CD4-positive, alpha-beta memory T cell (primary cell): ENCODE measurements around the gene SNX13. TPM values are rescaled to one million over a fixed set of nuclear protein-coding genes. Genes with fewer than 3 reads are reported as not detected.

Source experiments
- CTCF ChIA-PET: fragments of 350-600 bp; sonication (Branson Sonifier 250); formaldehyde crosslinking; loops from one replicate; lab custom pipeline; 2021; ENCODE audit warnings: inconsistent platforms; ENCODE audit not compliant: partially characterized antibody; lab: Charles Lee
- POLR2A ChIA-PET: fragments of 350-600 bp; sonication (Branson Sonifier 250); formaldehyde crosslinking; loops from one replicate; lab custom pipeline; 2021; ENCODE audit not compliant: partially characterized antibody; lab: Charles Lee
- DNase-seq, 5 donors: peaks; one replicate each; pipeline versions ENCODE4 v3.0.0 to v3.0.0-alpha.2; 2020 to 2022; ENCODE audit warnings: mixed read lengths in 1 of 5
- H3K27ac ChIP-seq: one replicate; pipeline ENCODE4 v1.7.0; 2013; ENCODE audit warnings: low read depth, low read length
- H3K27me3 ChIP-seq: 2 replicates; pipeline ENCODE4 v1.7.0; 2013; ENCODE audit warnings: mild to moderate bottlenecking, low read length, moderate library complexity; ENCODE audit not compliant: insufficient read depth
- H3K36me3 ChIP-seq: 2 replicates; pipeline ENCODE4 v1.7.0; 2013; ENCODE audit warnings: mild to moderate bottlenecking, low read length, moderate library complexity; ENCODE audit not compliant: insufficient read depth
- H3K4me1 ChIP-seq: 2 replicates; pipeline ENCODE4 v1.7.0; 2013; ENCODE audit warnings: mild to moderate bottlenecking, low read length, moderate library complexity; ENCODE audit not compliant: insufficient read depth
- H3K4me3 ChIP-seq, 2 donors: one replicate each; pipeline ENCODE4 v1.7.0; 2013; ENCODE audit warnings: low read length in 2 of 2, mild to moderate bottlenecking in 1 of 2
- H3K9me3 ChIP-seq, 2 donors: one replicate each; pipeline ENCODE4 v1.7.0; 2013; ENCODE audit warnings: low read length in 2 of 2, control low read depth in 1 of 2; ENCODE audit not compliant: control insufficient read depth in 1 of 2
- H3K27ac Mint-ChIP-seq, 7 donors: one replicate each; pipeline ENCODE4 v1.8.0; 2020 to 2021; ENCODE audit warnings: mixed read lengths in 7 of 7, mild to moderate bottlenecking in 6 of 7, inconsistent platforms in 3 of 7, moderate library complexity in 3 of 7
- H3K27me3 Mint-ChIP-seq, 2 donors: one replicate each; pipeline ENCODE4 v1.8.0; 2020 to 2021; ENCODE audit warnings: mixed read lengths in 2 of 2
- H3K36me3 Mint-ChIP-seq, 2 donors: one replicate each; pipeline ENCODE4 v1.8.0; 2020 to 2021; ENCODE audit warnings: mixed read lengths in 2 of 2, inconsistent platforms in 1 of 2, mild to moderate bottlenecking in 1 of 2
- H3K4me1 Mint-ChIP-seq, 4 donors: one replicate each; pipeline ENCODE4 v1.8.0; 2020 to 2021; ENCODE audit warnings: mixed read lengths in 4 of 4, mild to moderate bottlenecking in 1 of 4
- H3K4me3 Mint-ChIP-seq, 8 donors: one replicate each; pipeline ENCODE4 v1.8.0; 2020 to 2021; ENCODE audit warnings: mixed read lengths in 8 of 8, mild to moderate bottlenecking in 7 of 8, moderate library complexity in 6 of 8, inconsistent platforms in 3 of 8
- H3K9me3 Mint-ChIP-seq, 8 donors: one replicate each; pipeline ENCODE4 v1.8.0; 2020 to 2021; ENCODE audit warnings: mixed read lengths in 8 of 8, mild to moderate bottlenecking in 5 of 8, inconsistent platforms in 3 of 8, moderate library complexity in 1 of 8
- intact Hi-C: fragments of 100-400 bp; cut with micrococcal nuclease; formaldehyde crosslinking; loops from one replicate; pipeline ENCODE4 v1.15.1; 2023
- polyA plus RNA-seq, 2 donors: library from polyadenylated mRNA; unstranded; fragments of 300-500 nt; fragmentation: Illumina TruSeq; gene quantifications; one replicate each; pipeline ENCODE4 v1.2.3, GENCODE V29; 2021
- total RNA-seq, 2 experiments: library from RNA; stranded (reverse); gene quantifications; one replicate each; pipeline ENCODE4 v1.2.3, GENCODE V29; 2021

SNX13 gene
- total and polyA plus RNA-seq, 4 experiments from 2014 or later, result 10.1 to 36.0 (median 24.2) TPM

DNA sequence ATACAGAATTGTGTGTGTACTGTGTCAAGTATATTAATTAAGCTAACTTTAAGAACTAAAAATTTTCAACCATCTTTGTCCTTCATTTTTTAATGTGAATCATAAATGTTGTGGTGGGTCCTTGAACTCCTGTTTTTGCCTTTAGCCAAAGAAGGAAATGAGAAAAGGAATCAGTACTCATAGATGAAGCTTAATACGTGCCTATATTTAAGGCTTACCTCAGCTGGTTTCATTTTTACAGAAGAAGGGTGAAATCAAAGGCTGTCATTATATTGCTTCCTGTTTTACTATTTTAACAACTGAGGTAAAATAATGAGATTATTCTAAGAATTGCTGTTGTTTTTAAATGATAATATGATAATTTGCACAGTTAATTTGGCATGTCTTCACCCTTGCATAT, 6.3 kb upstream of the SNX13 start:
- H3K27me3 Mint-ChIP-seq, result no peaks in the 10 kb centered on the region
- intact Hi-C loops, result loop anchor here (10.0 kb wide), 1 partner anchor 712 kb away; no protein-coding TSS in a partner anchor
- no peaks in the 10 kb centered on the region for H3K9me3 Mint-ChIP-seq
- Histone ChIP-seq H3K9me3 (no peaks in the 10 kb centered on the region), H3K4me3 (no peak overlapping the region), H3K36me3 (no peaks in the 10 kb centered on the region), H3K4me1 (peaks cover 15% of the 10 kb centered on the region), H3K27me3 (no peaks in the 10 kb centered on the region), H3K27ac (no peak overlapping the region)
- H3K4me1 Mint-ChIP-seq, result peaks cover 8 to 25% (median 17%) of the 10 kb centered on the region in 4 donors
- peak overlapping the region in 5 of 7 donors; percentile 9 to 75 (median 42) for H3K27ac Mint-ChIP-seq
- ChIA-PET CTCF (no interaction called here), POLR2A (interaction anchor here (1.0 kb wide), 1 partner anchor 9 kb away, joined by 3 read pairs; no protein-coding TSS in a partner anchor)
- peak overlapping the region; percentile 46 to 82 (median 74) for H3K4me3 Mint-ChIP-seq
- peak in 2 of 5 donors; percentile 16 to 22 for DNase-seq
- no peaks in the 10 kb centered on the region for H3K36me3 Mint-ChIP-seq

DNA sequence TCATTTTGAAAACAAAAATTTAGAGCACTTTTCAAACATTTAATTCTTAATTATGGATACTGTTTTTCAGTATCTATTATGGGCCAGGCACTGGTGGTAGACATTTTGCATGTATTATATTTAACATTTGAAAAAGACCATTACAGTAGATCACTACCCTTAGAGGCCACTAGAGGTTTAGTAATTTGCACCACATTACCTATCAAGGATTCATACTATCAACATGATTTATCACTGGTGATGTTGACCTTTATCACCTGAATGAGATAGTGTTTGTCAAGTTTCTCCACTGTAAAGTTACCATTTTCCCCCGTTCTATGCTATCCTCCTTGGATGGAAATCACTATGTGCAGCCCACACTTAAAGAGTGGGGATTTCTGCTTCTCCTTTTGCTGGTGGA, 4.4 kb upstream of the SNX13 start:
- no peak for DNase-seq
- no peak overlapping the region for H3K27ac ChIP-seq
- Mint-ChIP-seq H3K36me3 (peaks cover 0 to 12% of the 10 kb centered on the region in 2 donors), H3K9me3 (no peaks in the 10 kb centered on the region), H3K27me3 (no peaks in the 10 kb centered on the region), H3K4me3 (no peak overlapping the region), H3K27ac (no peak overlapping the region), H3K4me1 (peaks cover 14 to 41% (median 23%) of the 10 kb centered on the region in 4 donors)
- peaks cover 23% of the 10 kb centered on the region for H3K4me1 ChIP-seq
- H3K36me3 ChIP-seq, result no peaks in the 10 kb centered on the region
- no peaks in the 10 kb centered on the region for H3K27me3 ChIP-seq
- intact Hi-C loops, result loop anchor here (5.0 to 10.0 kb wide), 2 partner anchors 710 to 1297 kb away; partner anchors contain the start of genes ANKMY2 and BZW2
- no peak overlapping the region for H3K4me3 ChIP-seq
- CTCF ChIA-PET, result no interaction called here
- POLR2A ChIA-PET, result interaction anchor here (0.5 kb wide), 1 partner anchor 646 kb away, joined by 3 read pairs; the partner anchor contains the start of gene AHR
- no peaks in the 10 kb centered on the region for H3K9me3 ChIP-seq

DNA sequence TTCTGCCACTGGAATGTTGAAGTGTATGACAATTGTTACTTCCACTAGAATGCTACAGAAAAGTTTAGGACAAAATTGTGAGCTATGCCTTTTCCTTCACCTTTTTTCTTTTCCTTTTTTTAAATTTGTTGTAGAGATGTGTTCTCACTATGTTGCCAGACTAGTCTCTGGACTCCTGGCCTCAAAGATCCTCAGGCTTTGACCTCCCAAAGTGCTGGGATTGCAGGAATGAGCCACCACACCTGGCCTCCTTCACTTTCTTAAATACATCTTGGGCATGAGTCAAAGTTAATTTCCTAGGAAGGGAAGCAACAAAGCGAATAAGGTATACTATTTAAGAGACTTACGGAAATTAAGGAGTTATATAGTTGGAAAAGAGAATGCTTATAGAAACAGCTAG, 2.7 kb upstream of the SNX13 start:
- CTCF ChIA-PET, result no interaction called here
- Mint-ChIP-seq H3K36me3 (peaks cover 0 to 16% of the 10 kb centered on the region in 2 donors), H3K4me3 (no peak overlapping the region), H3K27ac (no peak overlapping the region), H3K4me1 (peaks cover 28 to 59% (median 38%) of the 10 kb centered on the region in 4 donors), H3K27me3 (no peaks in the 10 kb centered on the region), H3K9me3 (no peaks in the 10 kb centered on the region)
- H3K4me3 ChIP-seq, result no peak overlapping the region
- no peaks in the 10 kb centered on the region for H3K27me3 ChIP-seq
- no peaks in the 10 kb centered on the region for H3K36me3 ChIP-seq
- intact Hi-C loops, result loop anchor here (5.0 to 10.0 kb wide), 2 partner anchors 708 to 1296 kb away; partner anchors contain the start of genes ANKMY2 and BZW2
- no peaks in the 10 kb centered on the region for H3K9me3 ChIP-seq
- no peak for DNase-seq
- POLR2A ChIA-PET, result no interaction called here
- H3K27ac ChIP-seq, result no peak overlapping the region
- peaks cover 40% of the 10 kb centered on the region for H3K4me1 ChIP-seq

DNA sequence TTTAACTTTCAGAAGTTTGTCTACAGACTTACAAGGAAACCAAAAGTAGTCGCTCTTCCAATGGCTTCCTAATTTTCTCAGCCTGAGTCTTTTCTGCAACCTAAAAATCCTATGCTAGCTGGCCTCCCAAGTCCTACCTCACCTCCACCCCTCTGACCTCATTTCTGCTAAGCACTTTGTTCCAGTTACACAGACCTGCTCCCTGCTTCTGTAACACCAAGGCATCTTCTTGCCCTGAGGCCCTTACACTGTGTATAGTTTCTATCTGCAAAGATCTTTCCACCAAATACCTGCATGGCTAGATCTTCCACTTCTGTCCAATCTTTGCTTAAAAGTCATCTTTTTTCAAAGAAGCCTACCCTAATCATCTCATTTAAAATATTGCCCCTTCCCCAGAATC, 1.9 kb upstream of the SNX13 start:
- Mint-ChIP-seq H3K4me1 (peaks cover 26 to 59% (median 39%) of the 10 kb centered on the region in 4 donors), H3K9me3 (no peaks in the 10 kb centered on the region), H3K36me3 (peaks cover 4 to 16% of the 10 kb centered on the region in 2 donors), H3K27ac (peak overlapping the region in 3 of 7 donors; percentile 36 to 98 (median 87)), H3K27me3 (no peaks in the 10 kb centered on the region), H3K4me3 (peak overlapping the region in 5 of 8 donors; percentile 23 to 73 (median 60))
- Histone ChIP-seq H3K9me3 (no peaks in the 10 kb centered on the region), H3K4me3 (no peak overlapping the region), H3K36me3 (no peaks in the 10 kb centered on the region), H3K27ac (no peak overlapping the region), H3K4me1 (peaks cover 42% of the 10 kb centered on the region), H3K27me3 (no peaks in the 10 kb centered on the region)
- ChIA-PET POLR2A (no interaction called here), CTCF (no interaction called here)
- DNase-seq, result no peak
- intact Hi-C loops, result loop anchor here (5.0 to 10.0 kb wide), 2 partner anchors 707 to 1295 kb away; partner anchors contain the start of genes ANKMY2 and BZW2

DNA sequence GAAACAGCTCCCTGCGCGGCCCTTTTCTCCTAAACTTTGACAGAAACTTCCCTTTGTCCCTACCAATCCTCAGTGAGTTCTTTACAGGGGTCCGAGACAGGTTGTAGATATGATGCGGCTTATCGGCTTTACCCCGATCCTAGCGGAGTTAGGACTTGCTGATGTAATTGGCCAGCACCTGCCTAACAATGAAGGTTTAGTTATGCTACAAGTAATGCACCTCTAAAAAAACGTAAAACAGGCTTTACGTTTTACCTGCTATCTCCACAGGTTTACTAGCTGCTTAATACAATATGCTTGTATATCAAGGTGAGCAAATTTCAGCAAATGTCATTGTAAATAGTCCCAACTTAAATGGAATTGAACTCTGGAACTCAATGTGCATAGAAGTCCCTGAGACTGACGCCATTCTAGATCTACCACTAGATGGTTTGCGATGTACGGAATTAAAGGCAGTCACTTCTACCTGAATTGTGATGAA, 697 bp upstream of the SNX13 start:
- Mint-ChIP-seq H3K4me1 (peaks cover 28 to 54% (median 42%) of the 10 kb centered on the region in 4 donors), H3K27me3 (no peaks in the 10 kb centered on the region), H3K36me3 (peaks cover 4 to 18% of the 10 kb centered on the region in 2 donors), H3K27ac (peak overlapping the region; percentile 89 to 99 (median 99)), H3K9me3 (no peaks in the 10 kb centered on the region), H3K4me3 (peak overlapping the region; percentile 89 to 99 (median 97))
- H3K36me3 ChIP-seq, result no peaks in the 10 kb centered on the region
- ChIA-PET POLR2A (interaction anchor here (0.6 to 2.6 kb wide), 2 partner anchors 12 to 122 kb away, joined by 3 to 9 read pairs; no protein-coding TSS in a partner anchor), CTCF (no interaction called here)
- H3K9me3 ChIP-seq, result no peaks in the 10 kb centered on the region
- intact Hi-C loops, result loop anchor here (2.0 to 10.0 kb wide), 3 partner anchors 642 to 1294 kb away; partner anchors contain the start of genes AHR, ANKMY2 and BZW2
- no peaks in the 10 kb centered on the region for H3K27me3 ChIP-seq
- peak overlapping the region; percentile 90 for H3K27ac ChIP-seq
- peak overlapping the region; percentile 82 to 85 for H3K4me3 ChIP-seq
- peaks cover 39% of the 10 kb centered on the region for H3K4me1 ChIP-seq
- peak; percentile 21 to 37 (median 30) for DNase-seq

DNA sequence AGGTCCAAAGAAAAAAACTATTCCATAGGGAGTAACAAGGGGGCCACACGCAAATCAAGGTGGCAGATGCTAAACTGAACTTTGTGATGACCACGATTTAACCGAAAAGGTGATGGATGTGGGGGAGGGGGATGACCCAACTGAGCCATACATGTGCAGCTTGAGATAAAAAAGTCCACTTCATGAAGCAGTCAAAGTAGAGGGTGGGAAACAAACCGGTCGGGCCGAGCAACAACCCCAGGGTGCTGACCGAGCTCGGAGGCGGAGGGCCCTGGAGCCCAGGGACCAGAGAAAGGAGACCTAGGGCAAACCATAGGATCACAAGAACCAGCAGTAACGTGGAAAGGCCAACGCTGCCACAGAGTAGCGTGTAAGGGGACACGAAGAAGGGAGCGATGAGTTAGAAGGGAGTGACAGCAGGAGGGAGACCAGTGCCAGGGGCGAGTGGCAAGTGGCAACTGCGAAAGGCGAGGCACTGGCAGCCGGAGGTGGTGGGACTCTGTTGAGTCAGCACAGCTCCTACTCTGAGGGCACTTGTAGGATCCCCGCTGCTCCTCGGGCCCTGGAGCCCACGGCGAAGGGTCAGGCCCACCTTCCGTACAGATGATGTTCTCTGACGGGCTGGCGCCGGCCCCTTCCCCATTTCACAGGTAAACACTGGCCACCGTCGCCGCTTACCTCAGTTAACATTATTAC, 540 bp downstream of the SNX13 start:
- H3K27me3 ChIP-seq, result no peaks in the 10 kb centered on the region
- H3K36me3 Mint-ChIP-seq, result peaks cover 4 to 18% of the 10 kb centered on the region in 2 donors
- no peaks in the 10 kb centered on the region for H3K36me3 ChIP-seq
- peak in 3 of 5 donors; percentile 2 to 55 (median 8) for DNase-seq
- peak overlapping the region; percentile 90 for H3K27ac ChIP-seq
- ChIA-PET POLR2A (interaction anchor here (0.8 to 2.6 kb wide), 3 partner anchors 8 to 13 kb away, joined by 3 to 9 read pairs (median 3); no protein-coding TSS in a partner anchor), CTCF (no interaction called here)
- peaks cover 34 to 65% (median 48%) of the 10 kb centered on the region in 4 donors for H3K4me1 Mint-ChIP-seq
- peak overlapping the region; percentile 82 to 85 for H3K4me3 ChIP-seq
- intact Hi-C loops, result loop anchor here (2.0 to 10.0 kb wide), 3 partner anchors 641 to 1292 kb away; partner anchors contain the start of genes AHR, ANKMY2 and BZW2
- peak overlapping the region; percentile 89 to 99 (median 99) for H3K27ac Mint-ChIP-seq
- peaks cover 44% of the 10 kb centered on the region for H3K4me1 ChIP-seq
- no peaks in the 10 kb centered on the region for H3K9me3 ChIP-seq
- H3K27me3 Mint-ChIP-seq, result no peaks in the 10 kb centered on the region
- H3K9me3 Mint-ChIP-seq, result no peaks in the 10 kb centered on the region
- H3K4me3 Mint-ChIP-seq, result peak overlapping the region; percentile 89 to 99 (median 97)
